Neuronal stem cell (in vitro differentiated cells): ENCODE results near the gene CCDC85C.

Experiments
- DNase-seq: peaks from one replicate; pipeline ENCODE4 v3.0.0-alpha.2; 2013; ENCODE audit warnings: low spot score
- H2AFZ ChIP-seq: one replicate; pipeline ENCODE4 v1.6.1; 2013; ENCODE audit warnings: mild to moderate bottlenecking, low read length, inconsistent platforms
- H2AK5ac ChIP-seq: 2 replicates; pipeline ENCODE4 v1.6.1; 2013; ENCODE audit warnings: low read depth, mild to moderate bottlenecking, inconsistent platforms, low read length, moderate library complexity, mixed read lengths
- H2BK120ac ChIP-seq: 2 replicates; pipeline ENCODE4 v1.6.1; 2013; ENCODE audit warnings: low read depth, mild to moderate bottlenecking, inconsistent platforms, low read length, moderate library complexity, mixed read lengths
- H2BK12ac ChIP-seq: one replicate; pipeline ENCODE4 v1.6.1; 2013; ENCODE audit warnings: low read length, inconsistent platforms
- H2BK15ac ChIP-seq: 2 replicates; pipeline ENCODE4 v1.6.1; 2013; ENCODE audit warnings: mild to moderate bottlenecking, low read length, inconsistent platforms, mixed read lengths
- H2BK5ac ChIP-seq: one replicate; pipeline ENCODE4 v1.6.1; 2013; ENCODE audit warnings: inconsistent platforms, mild to moderate bottlenecking, low read length, moderate library complexity
- H3K14ac ChIP-seq: one replicate; pipeline ENCODE4 v1.6.1; 2013; ENCODE audit warnings: low read length, inconsistent platforms
- H3K18ac ChIP-seq: 2 replicates; pipeline ENCODE4 v1.6.1; 2013; ENCODE audit warnings: low read length, inconsistent platforms
- H3K23ac ChIP-seq: 2 replicates; pipeline ENCODE4 v1.6.1; 2013; ENCODE audit warnings: low read depth, mild to moderate bottlenecking, mixed read lengths, low read length, inconsistent platforms; ENCODE audit not compliant: poor library complexity
- H3K27ac ChIP-seq: replicated peaks from 3 replicates; pipeline ENCODE4 v1.5.1; 2013; ENCODE audit warnings: low read length, inconsistent platforms
- H3K27me3 ChIP-seq, 3 experiments: 2 replicates each; pipeline ENCODE4 v1.6.1; 2013; ENCODE audit warnings: low read length in 3 of 3, mild to moderate bottlenecking in 2 of 3, inconsistent platforms in 1 of 3, low read depth in 1 of 3, mixed read lengths in 1 of 3, moderate library complexity in 1 of 3; ENCODE audit not compliant: control insufficient read depth in 3 of 3, insufficient read depth in 3 of 3
- H3K36me3 ChIP-seq, 2 donors: replicated peaks in 1 of 2; 2 replicates each; pipeline ENCODE4 v1.6.1; 2013; ENCODE audit warnings: low read length in 2 of 2; ENCODE audit not compliant: control insufficient read depth in 2 of 2, insufficient read depth in 2 of 2
- H3K4ac ChIP-seq: 2 replicates; pipeline ENCODE4 v1.6.1; 2013; ENCODE audit warnings: inconsistent platforms, mild to moderate bottlenecking, low read length, moderate library complexity
- H3K4me1 ChIP-seq, 2 donors: 1 replicate in 1 of 2; 2 replicates in 1 of 2; pipeline ENCODE4 v1.6.1; 2013; ENCODE audit warnings: low read length in 2 of 2, low read depth in 1 of 2; ENCODE audit not compliant: control insufficient read depth in 2 of 2, insufficient read depth in 1 of 2
- H3K4me2 ChIP-seq: one replicate; pipeline ENCODE4 v1.6.1; 2013; ENCODE audit warnings: mild to moderate bottlenecking, low read length, inconsistent platforms; ENCODE audit not compliant: insufficient read depth, poor library complexity, severe bottlenecking
- H3K4me3 ChIP-seq, 2 donors: 2 replicates each; pipeline ENCODE4 v1.5.1; 2013; ENCODE audit warnings: low read length in 2 of 2, mild to moderate bottlenecking in 2 of 2, inconsistent platforms in 1 of 2, moderate library complexity in 1 of 2
- H3K79me1 ChIP-seq: one replicate; pipeline ENCODE4 v1.6.1; 2013; ENCODE audit warnings: low read depth, mild to moderate bottlenecking, inconsistent platforms, low read length, moderate library complexity
- H3K9ac ChIP-seq: one replicate; pipeline ENCODE4 v1.6.1; 2013; ENCODE audit warnings: mild to moderate bottlenecking, low read depth, low read length, inconsistent platforms; ENCODE audit not compliant: poor library complexity
- H3K9me3 ChIP-seq, 2 donors: replicated peaks in 1 of 2; 2 replicates each; pipeline versions ENCODE3 to v1.6.1; 2013; ENCODE audit warnings: low read length in 2 of 2, mild to moderate bottlenecking in 2 of 2, inconsistent platforms in 1 of 2, low read depth in 1 of 2, mixed read lengths in 1 of 2, moderate library complexity in 1 of 2; ENCODE audit not compliant: control insufficient read depth in 2 of 2, insufficient read depth in 1 of 2
- H4K8ac ChIP-seq: one replicate; pipeline ENCODE4 v1.6.1; 2013; ENCODE audit warnings: low read depth, mild to moderate bottlenecking, inconsistent platforms, low read length, moderate library complexity
- H4K91ac ChIP-seq: one replicate; pipeline ENCODE4 v1.6.1; 2013; ENCODE audit warnings: low read length, low read depth, mild to moderate bottlenecking, inconsistent platforms; ENCODE audit not compliant: poor library complexity
- WGBS, 2 donors: extraction: QIAGEN DNeasy Blood & Tissue Kit; methylation state at CpG; one replicate each; pipeline ENCODE4 v1.1.7; 2013; ENCODE audit warnings: missing lambda C conversion rate in 2 of 2, mixed read lengths in 1 of 2; ENCODE audit not compliant: insufficient read length in 2 of 2, insufficient replicate concordance in 1 of 2; ENCODE audit errors: extremely low coverage in 2 of 2; 5-methylcytosine and 5-hydroxymethylcytosine counted together

CCDC85C gene

DNA sequence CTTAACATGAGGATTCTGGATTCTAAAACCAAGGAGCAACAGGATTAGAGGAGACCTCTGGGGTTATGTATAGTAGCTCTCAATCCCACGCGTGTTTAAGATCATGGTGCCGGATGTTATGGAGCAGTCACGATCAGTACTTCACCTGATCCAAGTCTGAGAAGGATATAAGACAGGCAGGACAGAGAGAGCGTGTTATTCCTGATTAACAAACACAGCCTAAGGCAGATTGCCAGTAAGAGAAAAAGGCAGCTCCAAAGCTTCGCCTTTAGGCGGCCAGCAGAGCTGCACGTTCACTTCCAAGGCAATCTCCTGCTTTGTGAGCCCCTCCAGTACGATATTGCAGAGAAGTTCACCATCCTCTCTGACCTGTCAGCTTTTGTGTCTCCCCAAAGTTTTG lies 128.8 kb downstream of the CCDC85C start:
- peaks cover 0 to 7% of the 10 kb centered on the region in 2 donors for H3K4me1 ChIP-seq
- no peak overlapping the region for H3K4ac ChIP-seq
- H3K9me3 ChIP-seq, result no peaks in the 10 kb centered on the region
- no peak overlapping the region for H2BK15ac ChIP-seq
- H2BK12ac ChIP-seq, result no peak overlapping the region
- H3K36me3 ChIP-seq, result no peaks in the 10 kb centered on the region
- DNase-seq, result no peak
- no peaks in the 10 kb centered on the region for H3K27me3 ChIP-seq
- no CpG with 5 or more reads among the region's 9 CpGs for WGBS, 2 donors
- peaks cover 5% of the 10 kb centered on the region for H3K79me1 ChIP-seq
- H3K18ac ChIP-seq, result no peak overlapping the region
- no peak overlapping the region for H3K27ac ChIP-seq
- H2AFZ ChIP-seq, result no peak overlapping the region
- no peak overlapping the region for H3K23ac ChIP-seq
- H3K14ac ChIP-seq, result no peak overlapping the region
- H3K9ac ChIP-seq, result no peak overlapping the region
- H2BK120ac ChIP-seq, result no peak overlapping the region
- H4K8ac ChIP-seq, result no peak overlapping the region
- no peak overlapping the region for H3K4me3 ChIP-seq
- no peak overlapping the region for H2AK5ac ChIP-seq
- H2BK5ac ChIP-seq, result no peak overlapping the region
- no peak overlapping the region for H3K4me2 ChIP-seq
- no peak overlapping the region for H4K91ac ChIP-seq

GRCh38 chr14:99473458-99473857 lies 130.5 kb downstream of the CCDC85C start:
- Histone ChIP-seq H3K23ac (no peak overlapping the region), H2BK5ac (no peak overlapping the region), H3K79me1 (peaks cover under 1% of the 10 kb centered on the region), H3K18ac (no peak overlapping the region), H2AFZ (no peak overlapping the region), H3K9me3 (no peaks in the 10 kb centered on the region), H4K8ac (no peak overlapping the region), H3K4me1 (no peaks in the 10 kb centered on the region), H2BK120ac (no peak overlapping the region), H3K4ac (no peak overlapping the region), H3K4me2 (no peak overlapping the region), H3K14ac (no peak overlapping the region), H2AK5ac (no peak overlapping the region), H2BK12ac (no peak overlapping the region), H4K91ac (no peak overlapping the region), H3K27ac (no peak overlapping the region), H2BK15ac (no peak overlapping the region), H3K27me3 (no peaks in the 10 kb centered on the region), H3K4me3 (no peak overlapping the region), H3K36me3 (no peaks in the 10 kb centered on the region), H3K9ac (no peak overlapping the region)
- DNase-seq, result no peak
- WGBS, 2 donors, result no CpG with 5 or more reads among the region's 3 CpGs

- no peak overlapping the region for H2BK120ac ChIP-seq
- no peak overlapping the region for H2AFZ ChIP-seq
- H3K36me3 ChIP-seq, result no peaks in the 10 kb centered on the region
- H3K4me2 ChIP-seq, result no peak overlapping the region
- no peaks in the 10 kb centered on the region for H3K27me3 ChIP-seq
- no peak overlapping the region for H2BK5ac ChIP-seq
- H2BK15ac ChIP-seq, result no peak overlapping the region
- H2AK5ac ChIP-seq, result no peak overlapping the region
- H3K4me1 ChIP-seq, result no peaks in the 10 kb centered on the region
- H3K79me1 ChIP-seq, result no peaks in the 10 kb centered on the region
- no peak overlapping the region for H2BK12ac ChIP-seq
- H3K27ac ChIP-seq, result no peak overlapping the region
- no peak overlapping the region for H4K8ac ChIP-seq
- no peak overlapping the region for H3K18ac ChIP-seq
- no peak overlapping the region for H3K4ac ChIP-seq
- no peaks in the 10 kb centered on the region for H3K9me3 ChIP-seq
- no peak overlapping the region for H4K91ac ChIP-seq
- no CpG with 5 or more reads among the region's 4 CpGs for WGBS, 2 donors
- H3K14ac ChIP-seq, result no peak overlapping the region
- no peak overlapping the region for H3K9ac ChIP-seq
- no peak overlapping the region for H3K23ac ChIP-seq
- H3K4me3 ChIP-seq, result no peak overlapping the region
- no peak for DNase-seq
Observed at GRCh38 chr14:99472937-99473336, 131.1 kb downstream of the CCDC85C start.

DNA sequence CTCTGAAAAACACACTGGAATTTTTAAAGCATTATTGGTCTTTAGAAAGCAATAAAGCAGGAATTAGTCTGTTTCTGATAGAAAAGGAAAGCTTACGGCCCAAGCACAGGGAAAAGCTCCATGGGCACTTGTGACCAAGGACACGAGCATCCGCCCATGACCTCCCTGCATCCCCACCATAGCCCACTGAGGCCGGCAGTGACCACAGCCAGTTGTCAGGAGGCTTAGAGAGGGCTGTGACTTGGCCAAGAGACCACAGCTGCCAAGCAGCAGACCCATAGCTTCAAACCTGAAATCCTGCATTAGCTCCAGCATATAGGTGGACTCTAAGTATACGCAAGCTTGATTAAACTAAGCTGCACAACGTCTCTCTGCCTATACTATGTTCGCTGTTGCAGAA lies 132.3 kb downstream of the CCDC85C start:
- no peak overlapping the region for H3K4me3 ChIP-seq

More for the DNA sequence above, 132.3 kb downstream of the CCDC85C start:
- no peak overlapping the region for H4K91ac ChIP-seq
- H3K9me3 ChIP-seq, result no peaks in the 10 kb centered on the region
- peaks cover 0 to 2% of the 10 kb centered on the region in 2 donors for H3K36me3 ChIP-seq
- H2BK120ac ChIP-seq, result no peak overlapping the region
- no peak overlapping the region for H3K4ac ChIP-seq
- no peak overlapping the region for H2AFZ ChIP-seq
- no peak overlapping the region for H3K14ac ChIP-seq
- no peak overlapping the region for H2BK12ac ChIP-seq
- no peak overlapping the region for H3K23ac ChIP-seq
- no peaks in the 10 kb centered on the region for H3K79me1 ChIP-seq
- H2BK5ac ChIP-seq, result no peak overlapping the region
- H4K8ac ChIP-seq, result no peak overlapping the region
- no peak overlapping the region for H3K27ac ChIP-seq
- no peaks in the 10 kb centered on the region for H3K27me3 ChIP-seq
- DNase-seq, result no peak
- WGBS, 2 donors, result no CpG with 5 or more reads among the region's 7 CpGs
- no peak overlapping the region for H2BK15ac ChIP-seq
- no peak overlapping the region for H2AK5ac ChIP-seq
- H3K4me2 ChIP-seq, result no peak overlapping the region
- H3K18ac ChIP-seq, result no peak overlapping the region
- no peak overlapping the region for H3K9ac ChIP-seq
- no peaks in the 10 kb centered on the region for H3K4me1 ChIP-seq
